Activated T-cell treated with anti-CD3 and anti-CD28 coated beads for 24 hours (primary cell): ENCODE measurements around the gene TLR9.

Experiments used
- DNase-seq: peaks from one replicate; pipeline ENCODE4 v3.0.0-alpha.2; 2020; ENCODE audit warnings: low read depth

The TLR9 gene

GRCh38 chr3:52232279-52233107 lies 7.0 kb upstream of the TLR9 start:
- no peak for DNase-seq

GRCh38 chr3:52231502-52232278 lies 6.2 kb upstream of the TLR9 start:
- DNase-seq: peak; percentile 83

GRCh38 chr3:52230889-52231499 lies 5.5 kb upstream of the TLR9 start:
- DNase-seq: no peak

DNA sequence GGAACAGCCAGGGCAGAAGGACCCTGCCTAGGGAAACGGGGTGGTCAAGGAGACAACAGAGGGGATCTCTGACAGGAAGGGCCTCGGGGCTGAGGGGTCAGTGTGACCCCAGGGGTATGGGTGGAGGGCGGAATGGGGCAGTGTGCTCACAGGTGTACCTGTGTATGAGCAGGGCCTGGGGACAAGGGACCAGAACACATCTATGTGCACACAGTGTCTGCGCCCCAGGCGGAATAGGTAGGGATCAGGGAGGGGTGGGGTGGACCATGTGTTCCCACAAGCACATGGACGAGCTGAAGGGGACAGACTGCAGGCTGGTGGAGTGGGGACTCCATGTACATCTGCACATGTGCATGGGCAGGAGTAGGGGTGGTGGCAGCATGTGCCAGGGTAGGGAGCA lies 5.0 kb upstream of the TLR9 start:
- DNase-seq: no peak

DNA sequence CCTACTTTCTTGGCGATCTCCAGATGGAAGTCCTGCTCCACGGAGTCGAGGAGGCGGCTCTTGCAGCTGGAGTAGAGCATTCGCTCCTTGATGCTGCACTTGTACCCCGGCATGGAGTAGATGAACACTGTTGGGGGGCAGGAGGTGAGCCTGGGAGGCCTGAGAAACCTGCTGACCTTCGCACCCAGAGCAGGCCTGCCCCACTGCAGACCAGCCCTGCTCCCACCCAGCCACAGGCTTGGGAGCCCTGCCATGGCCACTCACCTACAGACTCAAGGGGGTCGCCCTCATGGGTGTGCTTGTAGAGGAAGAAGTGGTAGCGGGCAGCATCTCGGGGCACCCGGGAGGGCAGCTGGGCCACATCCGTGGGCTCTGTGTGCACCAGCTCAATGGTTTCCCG lies 4.2 kb upstream of the TLR9 start:
- DNase-seq: no peak

- DNase-seq: no peak
These were observed 3.4 kb upstream of the TLR9 start for GRCh38 chr3:52228751-52229291.

DNA sequence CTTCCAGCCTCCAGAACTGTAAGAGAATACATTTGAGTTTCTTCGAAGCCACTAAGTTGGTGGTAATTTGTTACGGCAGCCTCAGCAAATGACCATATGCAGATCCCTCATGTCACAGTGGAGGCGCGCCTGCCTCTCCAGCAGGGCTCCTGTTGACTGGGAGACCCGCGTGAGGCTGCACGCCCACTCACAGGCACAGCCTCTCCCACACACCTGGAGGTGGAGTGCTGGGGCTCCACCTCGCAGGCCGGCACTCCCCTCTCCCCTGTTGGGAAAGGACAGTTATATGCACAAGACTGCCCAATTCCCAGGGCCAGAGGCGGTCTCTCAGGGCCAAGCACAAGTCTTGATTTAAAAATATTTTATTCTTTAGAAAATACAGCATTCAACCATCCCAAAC lies 2.8 kb upstream of the TLR9 start:
- DNase-seq: no peak

DNA sequence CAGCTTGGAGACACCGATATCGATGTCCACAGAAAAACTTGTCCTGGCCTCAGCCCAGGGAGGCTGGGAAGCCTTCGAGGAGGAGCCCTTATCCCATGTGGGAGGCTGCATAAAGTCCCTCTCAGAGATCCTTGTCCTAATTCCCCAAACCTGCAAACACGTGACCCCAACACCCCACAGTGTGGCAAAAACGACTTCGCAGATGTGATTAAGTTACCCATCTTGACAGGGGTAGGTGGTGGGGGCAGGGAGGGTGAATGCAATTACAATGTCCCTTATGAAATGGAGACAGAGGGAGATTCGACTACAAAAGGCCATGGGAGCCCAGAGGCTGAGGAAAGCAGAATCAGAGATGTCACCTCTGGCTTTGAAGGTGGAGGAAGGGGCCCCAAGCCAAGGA lies 2.3 kb upstream of the TLR9 start:
- no peak for DNase-seq

GRCh38 chr3:52227117-52227516 lies 1.7 kb upstream of the TLR9 start:
- DNase-seq: no peak

DNA sequence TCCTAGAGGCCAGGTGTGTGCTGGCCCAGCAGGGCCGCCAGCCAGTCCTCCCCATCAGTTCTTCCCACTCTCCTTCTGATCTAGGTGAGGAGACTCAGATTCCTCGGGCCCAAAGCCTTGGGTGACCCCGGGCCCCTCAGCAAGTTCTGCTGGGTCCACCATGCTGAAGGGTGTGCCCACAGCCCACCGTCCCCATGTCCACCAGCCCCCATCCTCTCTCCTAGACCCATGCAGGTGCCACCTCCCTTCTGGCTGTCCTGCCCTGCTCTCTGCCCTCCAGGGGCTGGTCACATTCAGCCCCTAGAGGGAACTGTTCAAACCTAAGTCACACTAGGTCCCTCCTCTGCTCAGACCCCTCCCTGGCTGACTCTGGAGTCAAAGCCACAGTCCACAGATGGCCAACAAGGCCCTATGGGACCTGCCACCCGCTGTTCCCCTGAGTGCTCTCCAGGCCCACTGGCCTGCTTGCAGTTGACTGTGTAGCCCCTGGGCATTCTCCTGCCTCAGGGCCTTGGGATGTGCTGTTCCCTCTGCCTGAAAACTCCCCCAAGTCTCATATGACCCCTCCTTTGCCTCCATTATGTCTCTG lies 878 bp upstream of the TLR9 start:
- no peak for DNase-seq

DNA sequence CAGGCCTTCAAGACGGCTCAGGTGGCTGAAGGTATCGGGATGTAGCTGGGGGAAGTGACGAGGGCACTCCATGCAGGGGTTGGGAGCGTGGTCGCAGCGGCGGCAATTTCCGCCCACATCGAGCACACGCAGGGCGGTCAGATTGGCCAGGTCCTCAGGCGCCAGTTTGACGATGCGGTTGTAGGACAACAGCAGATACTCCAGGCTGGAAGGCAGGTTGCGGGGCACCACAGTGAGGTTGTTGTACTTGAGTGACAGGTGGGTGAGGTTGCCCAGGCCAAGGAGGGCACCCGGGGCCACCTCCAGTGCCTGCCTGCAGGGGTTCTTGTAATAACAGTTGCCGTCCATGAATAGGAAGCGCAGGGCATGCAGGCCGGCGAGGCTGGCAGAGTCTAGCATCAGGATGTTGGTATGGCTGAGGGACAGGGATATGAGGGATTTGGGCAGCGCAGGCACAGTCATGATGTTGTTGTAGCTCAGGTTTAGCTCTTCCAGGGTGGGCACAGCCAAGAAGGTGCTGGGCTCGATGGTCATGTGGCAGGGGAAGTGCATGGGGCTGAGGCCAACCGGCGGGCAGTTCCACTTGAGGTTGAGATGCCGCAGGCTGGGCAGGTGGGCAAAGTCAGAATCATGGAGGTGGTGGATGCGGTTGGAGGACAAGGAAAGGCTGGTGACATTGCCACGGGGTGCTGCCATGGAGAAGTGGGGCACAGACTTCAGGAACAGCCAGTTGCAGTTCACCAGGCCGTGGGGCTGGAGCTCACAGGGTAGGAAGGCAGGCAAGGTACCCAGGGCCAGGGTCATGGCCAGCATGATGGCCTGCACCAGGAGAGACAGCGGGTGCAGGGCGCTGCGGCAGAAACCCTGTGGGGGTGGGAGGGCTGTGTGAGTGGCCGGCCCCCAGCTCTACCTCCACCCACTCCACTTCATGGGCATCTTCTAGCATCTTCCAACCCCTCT lies 1.7 kb downstream of the TLR9 start:
- no peak for DNase-seq

GRCh38 chr3:52222319-52223221 lies 2.9 kb downstream of the TLR9 start:
- DNase-seq: no peak

DNA sequence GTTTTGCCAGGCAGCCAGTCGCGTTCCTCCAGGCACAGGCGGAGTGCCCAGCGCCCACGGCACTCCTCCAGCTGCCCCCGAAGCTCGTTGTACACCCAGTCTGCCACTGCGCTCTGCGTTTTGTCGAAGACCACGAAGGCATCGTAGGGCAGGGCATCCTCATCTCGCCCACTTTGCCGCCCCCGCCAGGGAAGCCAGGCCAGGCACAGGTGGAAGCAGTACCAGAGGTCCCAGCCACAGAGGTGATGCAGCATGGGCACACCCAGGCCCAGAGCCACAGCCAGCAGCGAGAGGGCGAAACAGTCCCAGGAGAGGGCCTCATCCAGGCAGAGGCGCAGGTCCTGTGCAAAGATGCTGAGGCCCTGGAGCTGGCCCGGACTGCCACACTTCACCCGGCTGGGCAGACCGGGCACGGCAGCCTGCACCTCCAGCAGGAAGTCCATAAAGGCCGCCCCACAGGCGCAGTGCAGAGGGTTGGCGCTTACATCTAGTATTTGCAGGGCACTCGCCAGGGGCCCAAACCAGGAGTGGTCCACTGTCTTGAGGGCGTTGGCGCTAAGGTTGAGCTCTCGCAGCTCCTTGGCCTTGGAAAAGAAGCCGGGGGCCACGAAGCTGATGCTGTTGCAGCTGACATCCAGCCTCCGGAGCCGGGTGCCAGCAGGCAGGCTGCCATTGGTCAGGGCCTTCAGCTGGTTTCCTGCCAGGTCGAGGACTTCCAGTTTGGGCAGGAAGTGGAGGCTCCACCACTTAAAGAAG lies 3.7 kb downstream of the TLR9 start:
- no peak for DNase-seq

- no peak for DNase-seq
These were observed 4.3 kb downstream of the TLR9 start for GRCh38 chr3:52221141-52221562.

GRCh38 chr3:52220380-52221026 lies 4.9 kb downstream of the TLR9 start:
- DNase-seq: peak; percentile 84

DNA sequence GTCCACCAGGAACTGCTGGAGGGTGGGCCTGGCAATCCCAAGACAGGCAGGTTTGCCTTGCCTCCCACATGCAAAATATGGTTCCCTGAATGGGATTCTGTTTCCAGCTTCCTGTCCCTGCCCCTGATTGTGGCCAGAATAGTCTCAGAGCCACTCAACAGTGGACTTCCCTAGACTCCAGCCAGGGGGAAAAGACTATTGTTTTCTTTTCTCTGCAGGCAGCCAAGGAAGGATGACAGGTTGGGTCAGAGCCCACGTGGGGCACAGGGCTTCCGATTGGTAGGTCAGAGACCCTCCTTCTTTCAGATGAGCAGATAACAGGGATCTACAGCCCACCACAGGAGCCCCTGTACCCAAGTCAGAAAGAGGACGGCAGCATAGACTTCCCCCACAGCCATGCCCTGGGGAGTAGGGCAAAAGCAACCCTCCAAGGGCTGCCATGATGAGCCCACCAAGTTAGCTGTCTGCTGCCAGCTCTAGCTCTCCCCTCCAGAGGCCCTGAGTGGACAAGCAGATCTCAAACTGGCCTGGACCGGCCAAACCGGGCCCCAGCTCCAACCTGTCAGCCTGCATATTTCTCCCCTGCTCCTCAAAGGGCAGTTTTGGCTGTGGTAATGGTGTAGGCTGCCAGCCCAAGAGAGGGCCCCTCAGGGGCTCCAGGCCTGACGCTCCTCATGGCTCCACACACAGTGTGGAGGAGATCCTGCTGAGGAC lies 6.4 kb downstream of the TLR9 start:
- no peak for DNase-seq

DNA sequence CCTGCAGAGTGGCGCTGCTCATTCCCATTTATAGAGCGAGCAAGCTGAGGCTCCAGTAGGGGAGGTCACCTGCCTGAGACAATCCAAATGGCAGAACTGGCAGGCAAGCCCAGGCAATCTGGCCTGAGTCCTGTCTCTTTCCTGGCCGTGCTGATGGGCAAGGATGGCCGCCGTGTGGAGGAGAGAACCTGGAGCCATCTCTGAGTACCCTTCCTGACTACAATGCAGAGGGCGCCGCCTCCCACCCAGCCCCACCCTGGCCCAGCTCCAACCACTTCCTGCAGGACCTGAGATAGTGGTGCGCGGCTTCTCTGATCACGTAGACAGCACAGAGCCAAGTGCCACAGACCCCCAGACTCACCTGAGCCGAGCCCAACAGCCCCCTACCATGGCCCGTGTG lies 7.0 kb downstream of the TLR9 start:
- DNase-seq: no peak

DNA sequence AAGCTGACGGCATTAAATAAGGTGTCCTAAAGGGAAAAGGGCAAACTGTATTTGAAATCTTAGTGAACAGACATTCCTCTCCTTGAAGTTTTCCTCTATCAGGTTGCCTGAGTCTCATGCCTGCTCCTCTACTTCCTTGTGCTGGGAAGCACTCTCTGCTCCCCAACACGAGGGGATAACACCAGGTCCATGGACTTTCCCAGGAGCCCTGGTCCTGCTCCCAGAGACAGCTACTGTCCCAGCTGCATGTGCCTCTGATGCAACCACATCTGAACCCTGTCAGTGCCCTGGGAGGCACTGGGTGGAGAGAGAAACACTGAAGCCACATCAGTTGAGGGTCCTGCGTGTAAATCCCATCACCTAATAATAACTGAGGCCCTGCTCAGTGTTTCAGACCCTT lies 7.4 kb downstream of the TLR9 start:
- no peak for DNase-seq
